Neural cell (in vitro differentiated cells): Measurements from ENCODE around the gene KLK3. TPM values are rescaled to one million over a fixed set of nuclear protein-coding genes. Genes with fewer than 3 reads are reported as not detected.

Experiments used
- H2AFZ ChIP-seq: fragments of 200-600, 300-800 bp; sonication (generic), shearing (Covaris generic); 2 replicates; pipeline ENCODE4 v1.6.0; 2014; ENCODE audit warnings: low read depth, mild to moderate bottlenecking, antibody characterized with exemption, low read length, moderate library complexity
- H3F3A ChIP-seq: fragments of 200-600 bp; shearing (Covaris generic); 2 replicates; pipeline ENCODE4 v1.6.1; 2016; ENCODE audit warnings: mild to moderate bottlenecking, moderate library complexity, mixed read lengths, antibody characterized with exemption, low read length; ENCODE audit not compliant: insufficient read depth, poor library complexity, severe bottlenecking
- H3K27ac ChIP-seq: fragments of 200-600, 300-800 bp; sonication (generic), shearing (Covaris generic); 2 replicates; pipeline ENCODE4 v1.5.1; 2014; ENCODE audit warnings: mild to moderate bottlenecking, low read length, moderate library complexity
- H3K27me3 ChIP-seq: fragments of 300-800, 200-600 bp; sonication (generic), shearing (Covaris generic); 2 replicates; pipeline ENCODE4 v1.6.0; 2014; ENCODE audit warnings: mild to moderate bottlenecking, low read depth, low read length, moderate library complexity; ENCODE audit not compliant: insufficient read depth
- H3K36me3 ChIP-seq: fragments of 300-800, 200-600 bp; sonication (generic), shearing (Covaris generic); 2 replicates; pipeline ENCODE4 v1.5.1; 2014; ENCODE audit warnings: mild to moderate bottlenecking, antibody characterized with exemption, low read length, moderate library complexity; ENCODE audit not compliant: insufficient read depth
- H3K4me2 ChIP-seq: fragments of 300-800, 200-600 bp; sonication (generic), shearing (Covaris generic); 2 replicates; pipeline ENCODE4 v1.6.0; 2014; ENCODE audit warnings: mild to moderate bottlenecking, low read length
- H3K4me3 ChIP-seq: fragments of 300-800, 200-600 bp; sonication (generic), shearing (Covaris generic); 2 replicates; pipeline ENCODE4 v1.5.1; 2014; ENCODE audit warnings: mild to moderate bottlenecking, low read length, moderate library complexity
- H3K79me2 ChIP-seq: fragments of 200-600 bp; shearing (Covaris generic); replicated peaks from 2 replicates; pipeline ENCODE4 v1.6.0; 2014; ENCODE audit warnings: mild to moderate bottlenecking, low read length, moderate library complexity; ENCODE audit not compliant: insufficient read depth
- H3K9ac ChIP-seq: fragments of 300-800, 200-600 bp; sonication (generic), shearing (Covaris generic); 2 replicates; pipeline ENCODE4 v1.6.1; 2016; ENCODE audit warnings: mild to moderate bottlenecking, low read length, mixed read lengths
- H3K9me2 ChIP-seq: fragments of 200-600 bp; shearing (Covaris generic); 2 replicates; pipeline ENCODE4 v1.6.1; 2016; ENCODE audit warnings: mild to moderate bottlenecking, low read length, mixed read lengths; ENCODE audit not compliant: insufficient read depth
- H3K9me3 ChIP-seq: fragments of 200-600, 300-800 bp; sonication (generic), shearing (Covaris generic); 2 replicates; pipeline ENCODE4 v1.6.1; 2016; ENCODE audit warnings: mild to moderate bottlenecking, mixed run types, low read length, moderate library complexity, mixed read lengths
- H4K20me1 ChIP-seq: fragments of 200-600 bp; shearing (Covaris generic); 2 replicates; pipeline ENCODE4 v1.6.1; 2016; ENCODE audit warnings: mild to moderate bottlenecking, mixed run types; ENCODE audit not compliant: insufficient read depth
- EP300 ChIP-seq: fragments of 450-650 bp; conservative IDR thresholded peaks from 2 replicates; pipeline ENCODE4 v1.6.1; 2014; ENCODE audit warnings: antibody characterized with exemption, mild to moderate bottlenecking, moderate library complexity; ENCODE audit not compliant: poor library complexity, severe bottlenecking
- EZH2 ChIP-seq: fragments of 200-600, 300-800 bp; shearing (Covaris generic), sonication (generic); IDR thresholded peaks from 2 replicates; pipeline ENCODE4 v1.6.1; 2014; ENCODE audit warnings: antibody characterized with exemption, low read length, borderline replicate concordance, mild to moderate bottlenecking; ENCODE audit not compliant: insufficient read depth, poor library complexity, severe bottlenecking
- MXI1 ChIP-seq: fragments of 450-650 bp; conservative IDR thresholded peaks from 2 replicates; pipeline ENCODE4 v1.6.1; 2014; ENCODE audit warnings: antibody characterized with exemption, mild to moderate bottlenecking; ENCODE audit not compliant: poor library complexity, severe bottlenecking
- POLR2AphosphoS5 ChIP-seq: IDR thresholded peaks from 2 replicates; pipeline ENCODE4 v1.6.1; 2012
- RAD21 ChIP-seq: fragments of 450-650 bp; conservative IDR thresholded peaks from 2 replicates; pipeline ENCODE4 v1.6.1; 2014; ENCODE audit warnings: antibody characterized with exemption, mild to moderate bottlenecking, moderate library complexity
- SMC3 ChIP-seq: fragments of 450-650 bp; conservative IDR thresholded peaks from 2 replicates; pipeline ENCODE4 v1.6.1; 2014; ENCODE audit warnings: antibody characterized with exemption, mild to moderate bottlenecking, moderate library complexity; ENCODE audit not compliant: poor library complexity
- TAF1 ChIP-seq: IDR thresholded peaks from 2 replicates; pipeline ENCODE4 v1.6.1; 2012; ENCODE audit warnings: low read depth
- polyA plus RNA-seq: library from polyadenylated mRNA; depleted of rRNA; stranded (reverse); fragments of >200 nt; gene quantifications from 2 replicates; pipeline ENCODE4 v1.2.3, GENCODE V29; 2014
- TF ChIP-seq, protein P1 (sequence below): IDR thresholded peaks from 2 replicates; pipeline ENCODE4 v1.6.1; 2012; ENCODE audit warnings: borderline replicate concordance
- TF ChIP-seq, protein P2 (sequence below): fragments of 450-650 bp; IDR thresholded peaks from 2 replicates; pipeline ENCODE4 v1.5.1; 2014; ENCODE audit warnings: antibody characterized with exemption, mild to moderate bottlenecking, moderate library complexity; ENCODE audit not compliant: poor library complexity, severe bottlenecking

Gene KLK3
- polyA plus RNA-seq, 1 donor from 2014 or later = not detected

DNA sequence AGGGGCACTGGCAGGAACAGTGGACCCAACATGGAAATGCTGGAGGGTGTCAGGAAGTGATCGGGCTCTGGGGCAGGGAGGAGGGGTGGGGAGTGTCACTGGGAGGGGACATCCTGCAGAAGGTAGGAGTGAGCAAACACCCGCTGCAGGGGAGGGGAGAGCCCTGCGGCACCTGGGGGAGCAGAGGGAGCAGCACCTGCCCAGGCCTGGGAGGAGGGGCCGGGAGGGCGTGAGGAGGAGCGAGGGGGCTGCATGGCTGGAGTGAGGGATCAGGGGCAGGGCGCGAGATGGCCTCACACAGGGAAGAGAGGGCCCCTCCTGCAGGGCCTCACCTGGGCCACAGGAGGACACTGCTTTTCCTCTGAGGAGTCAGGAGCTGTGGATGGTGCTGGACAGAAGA, 22.6 kb downstream of the KLK3 start:
- H2AFZ ChIP-seq = no peak overlapping the region
- H3K4me3 ChIP-seq = no peak overlapping the region
- no peaks in the 10 kb centered on the region for H3F3A ChIP-seq

DNA sequence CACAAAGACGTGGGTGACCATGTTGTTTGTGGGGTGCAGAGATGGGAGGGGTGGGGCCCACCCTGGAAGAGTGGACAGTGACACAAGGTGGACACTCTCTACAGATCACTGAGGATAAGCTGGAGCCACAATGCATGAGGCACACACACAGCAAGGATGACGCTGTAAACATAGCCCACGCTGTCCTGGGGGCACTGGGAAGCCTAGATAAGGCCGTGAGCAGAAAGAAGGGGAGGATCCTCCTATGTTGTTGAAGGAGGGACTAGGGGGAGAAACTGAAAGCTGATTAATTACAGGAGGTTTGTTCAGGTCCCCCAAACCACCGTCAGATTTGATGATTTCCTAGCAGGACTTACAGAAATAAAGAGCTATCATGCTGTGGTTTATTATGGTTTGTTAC, 24.1 kb downstream of the KLK3 start:
- TF ChIP-seq MXI1 = no peak
- TF ChIP-seq, protein P1, sequence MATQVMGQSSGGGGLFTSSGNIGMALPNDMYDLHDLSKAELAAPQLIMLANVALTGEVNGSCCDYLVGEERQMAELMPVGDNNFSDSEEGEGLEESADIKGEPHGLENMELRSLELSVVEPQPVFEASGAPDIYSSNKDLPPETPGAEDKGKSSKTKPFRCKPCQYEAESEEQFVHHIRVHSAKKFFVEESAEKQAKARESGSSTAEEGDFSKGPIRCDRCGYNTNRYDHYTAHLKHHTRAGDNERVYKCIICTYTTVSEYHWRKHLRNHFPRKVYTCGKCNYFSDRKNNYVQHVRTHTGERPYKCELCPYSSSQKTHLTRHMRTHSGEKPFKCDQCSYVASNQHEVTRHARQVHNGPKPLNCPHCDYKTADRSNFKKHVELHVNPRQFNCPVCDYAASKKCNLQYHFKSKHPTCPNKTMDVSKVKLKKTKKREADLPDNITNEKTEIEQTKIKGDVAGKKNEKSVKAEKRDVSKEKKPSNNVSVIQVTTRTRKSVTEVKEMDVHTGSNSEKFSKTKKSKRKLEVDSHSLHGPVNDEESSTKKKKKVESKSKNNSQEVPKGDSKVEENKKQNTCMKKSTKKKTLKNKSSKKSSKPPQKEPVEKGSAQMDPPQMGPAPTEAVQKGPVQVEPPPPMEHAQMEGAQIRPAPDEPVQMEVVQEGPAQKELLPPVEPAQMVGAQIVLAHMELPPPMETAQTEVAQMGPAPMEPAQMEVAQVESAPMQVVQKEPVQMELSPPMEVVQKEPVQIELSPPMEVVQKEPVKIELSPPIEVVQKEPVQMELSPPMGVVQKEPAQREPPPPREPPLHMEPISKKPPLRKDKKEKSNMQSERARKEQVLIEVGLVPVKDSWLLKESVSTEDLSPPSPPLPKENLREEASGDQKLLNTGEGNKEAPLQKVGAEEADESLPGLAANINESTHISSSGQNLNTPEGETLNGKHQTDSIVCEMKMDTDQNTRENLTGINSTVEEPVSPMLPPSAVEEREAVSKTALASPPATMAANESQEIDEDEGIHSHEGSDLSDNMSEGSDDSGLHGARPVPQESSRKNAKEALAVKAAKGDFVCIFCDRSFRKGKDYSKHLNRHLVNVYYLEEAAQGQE = no peak
- TF ChIP-seq POLR2AphosphoS5 = no peak
- no peaks in the 10 kb centered on the region for H3K9me2 ChIP-seq
- H3K9ac ChIP-seq = no peak overlapping the region
- H3K79me2 ChIP-seq = no peaks in the 10 kb centered on the region
- H3K4me2 ChIP-seq = no peak overlapping the region
- H3K4me3 ChIP-seq = no peak overlapping the region
- no peaks in the 10 kb centered on the region for H4K20me1 ChIP-seq
- H2AFZ ChIP-seq = no peak overlapping the region
- H3F3A ChIP-seq = no peaks in the 10 kb centered on the region
- no peak overlapping the region for H3K27ac ChIP-seq
- no peaks in the 10 kb centered on the region for H3K36me3 ChIP-seq
- no peaks in the 10 kb centered on the region for H3K27me3 ChIP-seq
- no peaks in the 10 kb centered on the region for H3K9me3 ChIP-seq

More for the DNA sequence above, 22.6 kb downstream of the KLK3 start:
- Histone ChIP-seq H3K27ac (no peak overlapping the region), H3K79me2 (no peaks in the 10 kb centered on the region), H3K36me3 (no peaks in the 10 kb centered on the region), H3K27me3 (no peaks in the 10 kb centered on the region), H3K9ac (no peak overlapping the region), H3K9me3 (no peaks in the 10 kb centered on the region), H3K9me2 (no peaks in the 10 kb centered on the region), H3K4me2 (no peak overlapping the region), H4K20me1 (no peaks in the 10 kb centered on the region)
- no peak for TF ChIP-seq EZH2
- TF ChIP-seq, protein P2, sequence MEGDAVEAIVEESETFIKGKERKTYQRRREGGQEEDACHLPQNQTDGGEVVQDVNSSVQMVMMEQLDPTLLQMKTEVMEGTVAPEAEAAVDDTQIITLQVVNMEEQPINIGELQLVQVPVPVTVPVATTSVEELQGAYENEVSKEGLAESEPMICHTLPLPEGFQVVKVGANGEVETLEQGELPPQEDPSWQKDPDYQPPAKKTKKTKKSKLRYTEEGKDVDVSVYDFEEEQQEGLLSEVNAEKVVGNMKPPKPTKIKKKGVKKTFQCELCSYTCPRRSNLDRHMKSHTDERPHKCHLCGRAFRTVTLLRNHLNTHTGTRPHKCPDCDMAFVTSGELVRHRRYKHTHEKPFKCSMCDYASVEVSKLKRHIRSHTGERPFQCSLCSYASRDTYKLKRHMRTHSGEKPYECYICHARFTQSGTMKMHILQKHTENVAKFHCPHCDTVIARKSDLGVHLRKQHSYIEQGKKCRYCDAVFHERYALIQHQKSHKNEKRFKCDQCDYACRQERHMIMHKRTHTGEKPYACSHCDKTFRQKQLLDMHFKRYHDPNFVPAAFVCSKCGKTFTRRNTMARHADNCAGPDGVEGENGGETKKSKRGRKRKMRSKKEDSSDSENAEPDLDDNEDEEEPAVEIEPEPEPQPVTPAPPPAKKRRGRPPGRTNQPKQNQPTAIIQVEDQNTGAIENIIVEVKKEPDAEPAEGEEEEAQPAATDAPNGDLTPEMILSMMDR = no peak
- TF ChIP-seq TAF1 = no peak
- TF ChIP-seq EP300 = no peak

DNA sequence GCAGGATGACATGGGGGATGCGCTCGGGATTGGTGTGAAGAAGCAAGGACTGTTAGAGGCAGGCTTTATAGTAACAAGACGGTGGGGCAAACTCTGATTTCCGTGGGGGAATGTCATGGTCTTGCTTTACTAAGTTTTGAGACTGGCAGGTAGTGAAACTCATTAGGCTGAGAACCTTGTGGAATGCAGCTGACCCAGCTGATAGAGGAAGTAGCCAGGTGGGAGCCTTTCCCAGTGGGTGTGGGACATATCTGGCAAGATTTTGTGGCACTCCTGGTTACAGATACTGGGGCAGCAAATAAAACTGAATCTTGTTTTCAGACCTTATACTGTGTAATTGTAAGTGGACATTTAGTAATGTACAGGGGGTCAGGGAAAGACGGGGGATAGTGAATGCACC, 25.5 kb downstream of the KLK3 start:
- no peak for TF ChIP-seq RAD21
- no peak for TF ChIP-seq EP300
- TF ChIP-seq SMC3 = no peak
- H3K27me3 ChIP-seq = no peaks in the 10 kb centered on the region

More for the DNA sequence above, 25.5 kb downstream of the KLK3 start:
- Histone ChIP-seq H3K27ac (no peak overlapping the region), H3K9ac (no peak overlapping the region), H2AFZ (no peak overlapping the region), H3K9me2 (no peaks in the 10 kb centered on the region), H3K4me2 (no peak overlapping the region), H3K36me3 (no peaks in the 10 kb centered on the region), H3K4me3 (no peak overlapping the region), H4K20me1 (no peaks in the 10 kb centered on the region), H3K9me3 (no peaks in the 10 kb centered on the region), H3K79me2 (no peaks in the 10 kb centered on the region), H3F3A (no peaks in the 10 kb centered on the region)
